T1000 (cell line): ENCODE results near the gene HRK.

Experiments
- DNase-seq: peaks from one replicate; lab custom pipeline; 2025; ENCODE audit warnings: mixed read lengths; lab: John Stamatoyannopoulos, UW

The HRK gene

DNA sequence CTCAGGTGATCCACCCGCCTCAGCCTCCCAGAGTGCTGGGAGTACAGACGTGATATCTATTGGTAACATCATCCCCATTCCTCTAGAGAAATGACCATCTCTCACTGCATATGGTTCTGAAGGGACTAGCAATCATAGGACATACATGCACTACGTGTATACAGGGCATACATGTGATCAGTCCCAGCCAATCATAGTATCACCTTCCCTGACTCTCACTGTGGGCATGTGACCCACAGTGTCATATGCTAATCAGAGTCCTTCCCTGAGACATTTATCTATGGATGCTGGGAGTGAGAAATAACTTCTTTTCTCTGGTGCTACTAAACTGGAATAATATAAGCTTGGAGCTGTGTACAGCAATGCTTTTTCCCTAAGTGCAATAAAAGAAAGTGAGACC is 17.4 kb upstream of the HRK start:
- no peak for DNase-seq

- no peak for DNase-seq
Observed at GRCh38 chr12:116897476-116897875, 16.2 kb upstream of the HRK start.

DNA sequence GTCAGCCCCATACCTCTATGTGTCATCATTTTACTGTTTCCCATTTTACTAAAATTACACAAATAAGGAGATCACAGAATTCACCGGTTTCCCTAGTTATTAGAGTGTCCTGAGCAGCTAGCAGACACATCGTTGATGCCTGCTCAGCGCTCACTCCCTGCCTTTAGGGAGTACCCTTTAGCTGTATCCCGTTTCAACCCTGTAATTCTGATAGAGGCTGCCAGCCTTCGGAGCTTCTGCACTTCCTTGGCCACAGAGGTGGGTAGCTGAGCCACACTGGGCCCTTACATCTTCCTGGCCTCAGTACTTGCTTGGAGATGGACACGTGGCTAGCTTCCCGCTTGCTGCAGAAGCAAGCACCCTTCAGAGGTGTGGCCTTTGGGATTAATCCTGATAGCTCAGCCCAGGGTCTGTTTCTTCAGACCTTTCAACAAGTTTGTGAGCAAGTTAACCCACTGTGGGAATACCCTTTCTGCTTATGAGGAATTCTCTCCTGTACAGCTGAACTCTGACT is 15.2 kb upstream of the HRK start:
- no peak for DNase-seq

DNA sequence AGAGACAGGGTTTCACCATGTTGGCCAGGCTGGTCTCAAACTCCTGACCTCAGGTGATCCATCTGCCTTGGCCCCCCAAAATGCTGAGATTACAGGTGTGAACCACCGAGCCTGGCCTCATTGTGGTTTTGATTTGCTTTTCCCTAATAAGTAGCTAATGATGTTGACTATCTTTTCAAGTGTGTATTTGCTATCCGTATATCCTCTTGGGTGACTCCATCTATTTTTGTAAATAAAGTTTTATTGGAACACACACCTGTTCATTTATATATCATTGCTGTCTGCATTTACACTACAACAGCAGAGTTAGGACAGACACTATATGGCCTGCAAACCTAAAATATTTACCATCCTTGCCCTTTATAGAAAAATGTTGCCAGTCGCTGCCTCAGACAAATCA is 13.7 kb upstream of the HRK start:
- DNase-seq: no peak

DNA sequence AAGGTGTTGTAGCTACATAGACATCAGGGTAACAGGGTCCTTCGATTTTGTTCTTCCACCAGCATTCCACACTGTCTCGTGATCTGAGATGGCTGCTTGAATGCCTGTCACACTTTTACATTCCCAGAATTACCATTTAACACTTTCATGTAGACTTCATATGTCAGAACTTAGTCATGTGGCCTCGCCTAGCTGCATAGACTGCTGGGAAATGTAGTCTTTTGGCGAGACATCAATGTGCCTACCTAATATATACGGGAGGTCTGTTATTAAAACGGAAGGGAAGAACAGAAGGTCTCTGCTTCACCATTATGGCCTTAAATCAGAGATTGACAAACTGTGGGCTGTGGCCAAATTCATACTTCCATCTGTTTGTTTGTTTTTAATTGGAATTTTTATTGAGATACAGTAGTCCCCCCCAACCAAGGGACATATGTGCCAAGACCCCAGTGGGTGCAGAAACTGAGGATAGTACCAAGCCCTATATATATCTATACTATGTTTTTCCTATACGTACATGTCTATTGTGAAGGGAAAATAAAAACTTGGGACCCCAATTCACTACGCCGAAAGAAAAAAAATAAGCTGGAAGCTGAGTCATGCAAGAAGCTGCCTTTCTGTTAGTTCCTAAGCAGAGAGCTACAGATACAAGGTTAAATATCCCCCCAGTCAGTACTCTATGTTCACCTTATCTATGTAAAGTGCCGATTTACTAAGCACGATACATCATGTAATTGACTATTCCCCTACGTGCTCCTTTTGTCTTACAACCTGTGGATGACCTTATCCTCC is 11.3 kb upstream of the HRK start:
- no peak for DNase-seq

GRCh38 chr12:116891019-116891418 is 9.8 kb upstream of the HRK start:
- DNase-seq: no peak

- DNase-seq: no peak
Observed at GRCh38 chr12:116890330-116890729, 9.1 kb upstream of the HRK start.

DNA sequence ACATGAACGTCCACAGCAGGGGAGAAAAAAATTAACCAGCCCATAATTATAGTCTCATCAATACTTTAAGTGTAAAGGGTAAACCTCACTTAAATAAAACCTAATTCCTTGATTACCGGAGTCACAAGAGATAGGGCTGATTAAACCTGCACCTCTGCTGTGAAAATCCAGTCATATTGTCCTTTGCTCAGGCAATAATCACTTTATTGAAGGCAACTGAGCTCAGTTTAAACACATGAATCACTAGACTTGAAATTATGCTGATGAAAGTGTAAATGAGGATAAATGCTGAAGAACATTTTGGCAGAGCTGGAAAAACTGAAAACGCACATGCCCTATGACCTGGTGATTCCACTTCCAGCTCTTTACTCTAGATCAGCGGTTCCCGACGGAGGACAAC is 6.7 kb upstream of the HRK start:
- no peak for DNase-seq

GRCh38 chr12:116887244-116887643 is 6.0 kb upstream of the HRK start:
- DNase-seq: no peak

DNA sequence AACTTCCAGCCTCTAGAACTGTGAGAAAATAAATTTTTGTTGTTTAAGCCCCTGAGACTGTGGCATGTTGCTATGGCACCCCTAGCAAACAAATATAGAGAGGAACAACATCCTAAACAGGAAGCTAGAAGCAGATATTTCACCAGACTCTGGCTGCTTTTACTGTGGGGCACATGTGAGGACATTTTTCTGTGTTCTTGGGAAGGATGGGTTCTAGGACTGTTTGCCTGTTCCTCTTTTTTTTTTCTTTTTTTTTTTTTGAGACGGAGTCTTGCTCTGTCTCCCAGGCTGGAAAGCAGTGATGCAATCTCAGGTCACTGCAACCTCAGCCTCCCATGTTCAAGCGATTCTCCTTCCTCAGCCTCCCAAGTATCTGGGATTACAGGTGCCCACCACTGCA is 4.2 kb upstream of the HRK start:
- no peak for DNase-seq

DNA sequence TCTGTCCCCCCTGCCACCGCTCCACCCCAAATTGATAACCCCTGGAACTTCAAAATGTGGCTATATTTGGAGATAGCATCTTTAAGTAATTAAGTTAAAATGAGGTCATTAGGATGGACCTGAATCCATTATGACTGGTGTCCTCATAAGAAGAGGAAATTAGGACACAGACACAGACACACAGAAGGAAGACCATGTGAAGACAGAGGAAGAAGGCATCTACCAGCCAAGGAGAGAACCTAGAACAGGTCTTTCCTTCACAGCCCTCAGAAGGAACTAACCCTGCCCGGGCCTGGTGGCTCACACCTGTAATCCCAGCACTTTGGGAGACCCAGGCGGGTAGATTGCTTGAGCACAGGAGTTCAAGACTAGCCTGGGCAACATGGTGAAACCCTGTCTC is 3.6 kb upstream of the HRK start:
- DNase-seq: no peak

DNA sequence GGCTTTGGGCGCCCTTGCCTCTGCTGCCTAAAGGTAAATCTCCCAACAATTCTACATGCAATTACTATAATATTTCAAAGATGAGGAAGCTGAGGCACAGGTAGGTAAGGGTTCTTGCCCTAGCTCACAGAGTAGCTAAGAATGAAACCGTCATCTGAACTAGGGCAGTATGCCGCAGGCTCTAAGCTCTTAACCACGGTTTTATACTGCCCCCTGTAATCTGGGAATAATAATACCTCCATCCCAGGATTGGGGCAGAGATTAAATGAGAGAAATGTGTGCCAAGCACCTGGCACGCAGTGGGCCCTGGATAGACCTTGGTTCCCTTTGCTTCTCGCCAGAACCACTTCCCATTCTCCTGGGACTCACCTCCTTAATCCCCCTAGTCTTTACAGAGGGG is 1.5 kb upstream of the HRK start:
- DNase-seq: no peak

- DNase-seq: no peak
Observed at GRCh38 chr12:116881877-116882507, 751 bp upstream of the HRK start.

DNA sequence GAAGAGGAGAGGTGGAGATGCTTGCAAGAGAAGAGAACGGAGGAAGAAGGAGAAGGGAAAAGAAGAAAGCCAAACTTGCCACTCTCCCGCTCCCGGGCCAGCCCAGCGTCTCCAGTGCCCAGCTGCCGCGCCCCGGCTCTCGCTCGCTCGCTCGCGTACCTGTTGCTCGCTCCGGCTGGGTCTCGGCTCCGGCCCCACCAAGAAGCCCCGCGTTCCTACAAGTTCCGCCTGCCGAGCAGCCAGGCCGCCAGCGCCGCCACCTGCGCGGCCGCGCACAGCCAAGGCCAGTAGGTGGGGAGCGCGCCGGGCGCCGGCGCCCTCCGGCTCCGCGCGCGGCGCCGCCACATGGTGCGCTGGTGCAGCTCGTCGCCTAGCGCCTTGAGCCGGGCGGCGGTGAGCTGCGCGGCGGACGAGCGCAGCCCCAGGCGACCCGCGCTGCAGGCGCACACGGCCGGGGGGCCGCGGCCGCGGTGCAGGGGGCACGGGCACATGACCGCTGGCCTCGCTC is 370 bp downstream of the HRK start:
- no peak for DNase-seq

DNA sequence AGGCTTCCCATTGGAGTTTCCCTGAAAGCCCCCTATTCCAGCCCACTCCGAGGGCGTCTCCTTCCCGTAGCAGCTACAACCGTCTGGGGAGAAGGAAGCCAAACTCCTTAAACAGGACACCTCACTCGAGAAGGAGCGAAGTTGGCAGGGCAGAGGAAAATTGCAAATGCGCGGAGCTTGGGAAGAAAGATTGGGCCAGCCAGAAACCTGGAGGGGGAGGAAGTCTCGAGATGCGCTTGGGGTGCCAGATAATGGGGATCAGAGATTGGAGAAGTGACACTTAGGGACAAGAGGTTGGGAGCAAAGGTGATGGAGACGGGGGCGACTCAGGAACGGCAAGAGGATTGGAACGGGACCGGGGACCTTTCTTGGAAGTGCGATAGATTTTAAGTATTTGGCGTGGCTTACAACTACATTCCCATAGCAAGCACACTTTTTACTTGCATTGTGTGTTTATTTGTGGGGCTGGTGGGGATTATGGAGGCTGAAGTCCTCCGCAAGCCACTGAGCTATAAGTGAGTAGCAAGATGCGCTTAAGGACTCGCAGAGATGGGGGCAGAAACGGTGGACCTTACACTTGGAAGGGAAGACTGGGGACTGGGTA is 926 bp downstream of the HRK start:
- DNase-seq: no peak

DNA sequence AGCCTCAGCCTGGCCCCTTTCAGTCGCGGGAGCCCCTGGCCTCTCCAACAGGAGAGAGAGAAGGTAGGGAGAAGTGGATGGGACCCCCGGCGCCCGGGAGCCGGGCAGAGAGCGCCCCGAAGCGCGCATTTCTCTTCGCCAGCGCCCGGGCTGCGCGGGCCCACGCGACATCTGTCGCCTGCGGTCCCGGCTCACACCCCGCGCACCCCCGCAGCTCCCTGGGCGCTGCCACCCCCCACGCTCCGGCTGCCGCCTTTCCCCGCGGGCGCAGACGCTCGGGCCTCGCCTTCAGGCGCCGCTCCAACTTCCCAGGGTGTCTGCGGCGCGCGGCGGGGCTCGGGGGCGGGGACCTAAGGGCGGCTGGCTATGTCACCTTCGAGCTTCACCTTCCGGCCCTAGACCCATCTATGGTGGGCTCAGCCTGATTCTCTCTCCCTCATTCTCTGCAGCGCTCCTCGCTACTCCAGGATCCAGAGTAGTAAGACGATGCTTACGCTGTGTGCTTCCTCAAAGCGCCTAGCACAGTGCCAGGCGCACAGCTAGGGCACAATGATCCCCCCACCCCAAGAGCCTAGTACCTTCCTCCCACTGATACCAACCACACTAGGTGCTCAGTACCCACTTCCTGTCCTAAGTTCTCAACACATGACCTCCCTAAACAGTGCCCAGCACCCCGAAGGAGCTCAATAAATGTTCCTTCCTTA is 1.6 kb downstream of the HRK start:
- no peak for DNase-seq

- no peak for DNase-seq
Observed at GRCh38 chr12:116878567-116879508, 2.4 kb downstream of the HRK start.

DNA sequence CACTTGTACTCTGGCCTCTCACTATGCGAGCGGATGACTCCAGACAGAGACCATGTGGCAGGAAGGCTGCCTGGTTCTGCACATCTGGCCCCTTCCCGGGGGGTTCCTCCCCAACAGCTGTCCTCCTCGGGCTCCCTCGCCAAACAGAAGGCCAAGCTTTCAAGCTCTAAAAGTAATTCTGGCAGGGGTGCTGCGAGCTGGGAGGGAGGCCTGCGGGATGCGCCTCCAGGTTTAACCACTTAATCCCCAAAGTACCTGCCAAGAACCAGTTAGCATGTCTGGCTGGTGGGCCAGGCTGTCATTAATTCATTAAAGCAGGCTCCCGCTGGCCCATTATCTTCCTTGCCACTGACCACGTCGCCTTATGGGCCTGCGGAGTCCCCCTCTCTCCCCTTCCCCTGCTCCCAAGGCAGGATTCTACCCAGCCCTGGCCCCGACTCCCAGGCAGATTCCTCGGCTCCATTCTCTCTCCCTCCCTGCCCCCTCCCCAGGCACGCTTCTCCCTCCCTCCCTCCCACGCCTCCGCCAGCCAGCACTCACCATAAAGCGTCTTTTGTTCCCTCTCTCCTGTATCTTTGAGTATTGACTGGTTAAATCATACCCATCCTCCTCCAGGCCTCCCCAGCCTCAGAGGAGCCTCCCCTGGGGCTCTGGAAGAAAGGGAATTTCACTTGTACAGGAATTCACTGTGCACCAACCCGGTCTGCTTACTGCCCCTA is 4.9 kb downstream of the HRK start:
- DNase-seq: no peak

DNA sequence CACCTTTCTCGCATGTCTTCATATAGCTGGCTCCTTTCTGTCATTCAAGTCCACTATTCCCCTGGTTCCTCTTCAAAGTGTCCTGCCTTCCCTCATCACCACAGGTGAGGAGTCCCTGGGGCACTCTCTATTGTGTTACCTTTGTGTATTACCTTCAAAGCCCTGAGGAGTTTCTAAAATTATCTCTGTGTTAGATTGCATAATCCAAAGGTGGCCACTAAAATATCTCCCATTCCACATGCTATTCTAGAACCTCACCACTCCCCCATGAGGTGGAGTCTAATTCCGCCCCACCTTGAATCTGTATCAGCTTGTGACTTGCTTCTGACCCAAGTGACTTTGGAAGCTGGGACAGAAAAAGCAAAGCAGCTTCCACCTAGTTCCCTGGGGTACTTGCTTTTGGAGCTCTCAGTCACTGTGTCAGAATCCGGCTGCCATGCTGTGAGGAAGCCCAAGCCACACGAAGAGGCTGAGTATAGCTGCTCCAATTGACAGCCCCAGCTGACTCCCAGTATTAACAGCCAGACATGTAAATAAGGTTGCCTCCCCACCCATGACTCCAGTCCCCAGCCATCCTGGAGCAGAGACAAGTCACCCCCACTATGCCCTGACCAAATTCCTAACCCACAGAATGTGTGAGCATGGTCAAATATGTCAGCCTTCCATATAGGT is 6.8 kb downstream of the HRK start:
- DNase-seq: no peak

GRCh38 chr12:116870306-116870705 is 10.9 kb downstream of the HRK start:
- no peak for DNase-seq
